NB4 (cell line): ENCODE results near the gene NXT1.

Experiments
- DNase-seq: peaks from one replicate; pipeline ENCODE4 v3.0.0; 2010; ENCODE audit warnings: low read depth
- H3K4me3 ChIP-seq: one replicate; pipeline ENCODE4 v1.5.1; 2011; ENCODE audit warnings: mild to moderate bottlenecking, low read depth, low read length, moderate library complexity
- CTCF ChIP-seq: IDR thresholded peaks from one replicate; pipeline ENCODE4 v1.5.1; 2012; ENCODE audit warnings: low read depth, low read length
- MAX ChIP-seq: IDR thresholded peaks from 2 replicates; pipeline ENCODE4 v1.6.1; 2011; ENCODE audit warnings: low read depth, low read length
- MYC ChIP-seq: IDR thresholded peaks from 2 replicates; pipeline ENCODE4 v1.6.1; 2011; ENCODE audit warnings: low read depth, low read length
- POLR2A ChIP-seq: IDR thresholded peaks from 2 replicates; pipeline ENCODE4 v1.6.1; 2011; ENCODE audit warnings: mild to moderate bottlenecking; ENCODE audit not compliant: insufficient read length; ENCODE audit errors: extremely low read depth

NXT1 gene

GRCh38 chr20:23339986-23340385 lies 10.6 kb upstream of the NXT1 start:
- TF ChIP-seq MAX (no peak), CTCF (no peak), MYC (no peak), POLR2A (no peak)
- no peak for DNase-seq
- H3K4me3 ChIP-seq: no peak overlapping the region

GRCh38 chr20:23340524-23340923 lies 10.1 kb upstream of the NXT1 start:
- TF ChIP-seq MYC: no peak
- no peak for TF ChIP-seq POLR2A
- TF ChIP-seq CTCF: peak; percentile 52
- TF ChIP-seq MAX: no peak
- no peak overlapping the region for H3K4me3 ChIP-seq
- peak; percentile 81 for DNase-seq

GRCh38 chr20:23341073-23341472 lies 9.5 kb upstream of the NXT1 start:
- no peak for DNase-seq
- TF ChIP-seq POLR2A: no peak
- TF ChIP-seq MAX: no peak
- TF ChIP-seq MYC: no peak
- H3K4me3 ChIP-seq: no peak overlapping the region

GRCh38 chr20:23343590-23343989 lies 7.0 kb upstream of the NXT1 start:
- H3K4me3 ChIP-seq: no peak overlapping the region
- no peak for DNase-seq
- TF ChIP-seq POLR2A (no peak), CTCF (no peak), MYC (no peak), MAX (no peak)

GRCh38 chr20:23344336-23344735 lies 6.3 kb upstream of the NXT1 start:
- no peak overlapping the region for H3K4me3 ChIP-seq
- TF ChIP-seq MYC (no peak), POLR2A (no peak), MAX (no peak), CTCF (no peak)
- peak; percentile 58 for DNase-seq

- no peak overlapping the region for H3K4me3 ChIP-seq
- TF ChIP-seq CTCF (no peak), MYC (no peak), POLR2A (no peak), MAX (no peak)
- DNase-seq: no peak
These were observed 4.6 kb upstream of the NXT1 start for GRCh38 chr20:23346002-23346401.
